CD4-positive, alpha-beta T cell treated with Interleukin-4 for 1 hour (primary cell): ENCODE data around the gene SPDYC.
"Not testable (repeated sequence)": the region's sequence is repeated elsewhere in the genome, so short reads cannot be mapped to it uniquely, and the experiment has no call there.

Source experiments
- DNase-seq, 2 donors: peaks; one replicate each; pipeline ENCODE4 v3.0.0-alpha.2; 2020 to 2022

SPDYC gene

DNA sequence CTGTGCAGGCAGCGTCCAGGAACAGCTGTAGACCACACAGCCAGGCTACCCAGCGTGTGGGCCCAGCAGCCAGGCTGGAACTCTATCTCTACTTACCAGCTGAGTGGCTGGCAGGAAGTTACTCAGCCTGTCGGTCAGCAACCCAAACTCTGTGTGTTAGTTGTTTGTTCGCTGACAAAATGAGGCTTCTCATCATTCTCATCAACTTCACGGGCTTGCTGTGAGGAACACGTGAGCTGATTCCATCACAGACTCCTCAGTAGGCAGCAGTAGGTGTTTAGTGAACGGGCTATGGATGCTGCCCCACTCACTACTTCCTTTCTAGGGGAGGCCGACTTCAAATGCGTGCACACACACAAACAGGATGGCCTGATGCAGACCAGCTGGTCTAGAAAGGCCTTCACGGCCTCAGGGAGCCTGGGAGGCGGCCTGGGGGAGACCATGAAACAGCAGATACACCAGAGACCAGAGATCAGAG lies 830 bp upstream of the SPDYC start:
- no peak for DNase-seq

DNA sequence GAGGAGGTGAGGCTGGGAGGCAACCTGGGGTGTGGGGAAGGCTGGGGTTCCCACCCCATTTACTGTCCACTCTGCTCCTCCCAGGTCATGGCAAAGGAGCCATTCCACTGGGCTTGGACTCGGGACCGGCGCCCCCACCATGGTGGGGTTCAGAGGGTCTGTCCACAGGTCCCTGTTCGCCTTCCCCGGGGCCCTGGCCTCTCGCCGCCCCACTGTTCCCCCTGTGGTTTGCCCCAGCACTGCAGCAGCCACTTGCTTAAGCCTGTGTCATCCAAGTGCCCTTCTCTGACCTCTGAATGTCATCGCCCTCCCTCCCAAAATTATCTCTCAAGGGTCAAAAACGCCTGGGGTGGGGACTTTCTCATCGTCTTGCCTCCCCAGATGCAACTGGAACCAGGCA lies 2.6 kb downstream of the SPDYC start:
- no peak for DNase-seq

DNA sequence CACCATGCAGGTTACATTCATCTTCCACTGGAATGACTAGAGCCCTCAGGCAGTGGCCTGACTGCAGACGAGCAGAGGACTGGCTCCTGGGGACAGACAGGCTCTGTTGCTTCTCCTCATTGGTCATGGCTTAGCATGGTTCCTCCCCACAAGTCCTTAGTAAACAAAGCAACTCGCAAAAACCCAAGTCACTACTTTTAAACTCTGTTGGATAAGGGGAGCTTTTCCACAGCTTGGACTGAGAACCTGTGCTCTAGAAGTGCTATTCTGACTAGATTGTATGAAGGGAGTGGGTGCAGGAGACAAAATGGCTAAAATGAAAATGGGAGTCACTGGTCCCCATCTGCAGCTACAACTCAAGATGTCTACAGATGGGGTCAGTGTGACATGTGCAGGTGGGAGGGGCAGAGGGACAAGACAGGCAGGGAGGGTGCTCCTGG lies 4.6 kb downstream of the SPDYC start:
- not testable (repeated sequence) for DNase-seq

DNA sequence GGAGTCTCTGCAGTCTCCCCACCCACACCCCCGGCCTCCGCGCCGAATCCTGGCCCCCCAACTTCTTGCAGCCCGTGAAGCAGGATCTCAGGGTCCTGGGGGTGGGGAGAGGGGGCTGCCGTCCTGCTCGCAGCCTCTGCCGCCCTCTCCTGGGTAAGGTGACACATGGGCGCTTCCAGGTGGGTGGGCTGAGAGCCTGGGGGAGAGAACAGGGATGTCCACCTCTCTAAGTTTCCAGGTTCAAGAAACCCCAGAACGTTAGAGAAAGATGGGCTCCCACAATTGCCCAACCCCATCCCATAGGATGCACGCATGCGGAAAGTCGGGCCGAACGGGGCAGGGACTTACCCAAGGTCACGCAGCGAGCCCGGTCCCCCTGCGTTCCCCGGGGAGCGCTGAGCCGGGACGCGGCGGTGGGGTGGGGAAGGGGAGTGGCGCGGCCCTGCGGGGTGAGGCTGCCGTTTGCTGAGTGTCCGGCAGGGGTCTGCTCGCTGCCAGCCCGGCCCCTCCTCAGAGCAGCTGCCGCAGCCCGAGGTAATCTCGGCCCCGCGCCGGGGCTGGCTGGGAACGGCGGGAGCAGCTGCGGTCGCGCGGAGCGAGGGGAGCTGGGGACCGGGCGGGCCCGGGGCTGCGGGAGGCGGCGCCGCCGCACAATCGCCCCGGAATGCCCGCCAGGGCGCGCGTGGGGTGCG lies 11.0 kb downstream of the SPDYC start:
- DNase-seq, result peak; percentile 59 to 66

DNA sequence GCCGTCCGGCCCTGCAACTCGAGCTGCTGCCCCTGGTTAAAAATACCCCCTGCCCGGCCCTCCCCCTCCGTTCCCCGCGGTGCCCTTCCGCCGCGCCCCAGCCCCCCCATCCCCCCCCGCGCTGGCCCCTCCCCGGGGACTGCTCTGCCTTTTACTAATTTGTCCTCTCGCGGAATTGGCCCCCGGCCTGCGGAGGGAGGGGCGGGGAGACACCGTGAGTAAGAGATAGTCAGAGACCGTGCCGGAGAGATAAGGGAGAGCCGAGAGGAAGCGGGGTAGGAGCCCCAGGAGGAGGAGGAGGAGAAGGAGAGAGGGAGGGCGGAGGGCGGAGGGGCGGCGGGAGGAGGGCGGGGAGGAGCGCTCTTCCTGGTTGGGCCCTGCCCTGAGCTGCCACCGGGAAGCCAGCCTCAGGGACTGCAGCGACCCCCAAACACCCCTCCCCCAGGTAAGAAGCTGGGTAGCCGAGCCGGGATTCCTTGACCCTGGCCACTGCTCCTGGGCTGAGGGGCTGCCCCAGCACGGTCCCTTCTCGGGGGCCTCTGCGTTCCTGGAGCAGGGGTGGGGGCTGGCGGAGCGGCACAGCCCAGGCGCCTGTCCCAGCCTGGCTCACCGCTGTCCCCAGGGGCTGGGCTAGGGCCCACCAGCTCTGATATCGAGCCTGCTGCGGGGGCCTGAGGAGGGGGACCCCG lies 11.7 kb downstream of the SPDYC start, which contains the start of gene CAPN1:
Gene CAPN1 (plus strand): TSS at position 360 of the 689 bp plus-strand sequence. CDS start 774 bp downstream, outside the sequence.
- peak; percentile 73 to 81 for DNase-seq

DNA sequence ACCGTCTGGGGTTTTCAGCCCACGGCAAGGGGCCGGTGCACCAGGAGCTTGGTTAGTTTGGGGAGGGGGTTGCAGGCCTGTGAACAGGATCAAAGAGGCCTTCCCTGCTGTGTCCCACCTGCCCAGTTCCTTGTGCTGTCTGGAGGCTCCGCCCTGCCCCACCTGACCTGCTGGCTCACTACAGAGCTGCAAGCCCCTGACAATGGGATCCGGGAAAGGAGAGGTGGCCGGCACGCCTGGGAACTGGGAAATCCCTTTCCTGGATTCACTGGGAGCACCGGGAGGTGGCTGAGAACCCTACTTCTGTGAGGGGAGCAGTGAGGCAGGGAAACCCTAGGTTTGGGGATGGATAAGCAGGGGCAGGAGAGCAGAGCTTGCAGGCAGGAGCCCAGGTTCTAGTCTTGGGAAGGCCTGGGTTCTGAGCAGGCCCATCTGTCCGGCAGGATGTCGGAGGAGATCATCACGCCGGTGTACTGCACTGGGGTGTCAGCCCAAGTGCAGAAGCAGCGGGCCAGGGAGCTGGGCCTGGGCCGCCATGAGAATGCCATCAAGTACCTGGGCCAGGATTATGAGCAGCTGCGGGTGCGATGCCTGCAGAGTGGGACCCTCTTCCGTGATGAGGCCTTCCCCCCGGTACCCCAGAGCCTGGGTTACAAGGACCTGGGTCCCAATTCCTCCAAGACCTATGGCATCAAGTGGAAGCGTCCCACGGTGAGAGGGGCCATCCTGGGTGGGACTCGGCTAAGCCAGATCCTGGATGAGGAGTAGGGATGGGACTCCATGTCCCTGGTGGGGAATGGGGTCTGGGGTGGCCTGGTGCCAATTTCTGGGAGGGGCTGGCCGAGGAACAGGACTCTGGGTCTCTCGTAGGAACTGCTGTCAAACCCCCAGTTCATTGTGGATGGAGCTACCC lies 12.5 kb downstream of the SPDYC start:
- no peak for DNase-seq

DNA sequence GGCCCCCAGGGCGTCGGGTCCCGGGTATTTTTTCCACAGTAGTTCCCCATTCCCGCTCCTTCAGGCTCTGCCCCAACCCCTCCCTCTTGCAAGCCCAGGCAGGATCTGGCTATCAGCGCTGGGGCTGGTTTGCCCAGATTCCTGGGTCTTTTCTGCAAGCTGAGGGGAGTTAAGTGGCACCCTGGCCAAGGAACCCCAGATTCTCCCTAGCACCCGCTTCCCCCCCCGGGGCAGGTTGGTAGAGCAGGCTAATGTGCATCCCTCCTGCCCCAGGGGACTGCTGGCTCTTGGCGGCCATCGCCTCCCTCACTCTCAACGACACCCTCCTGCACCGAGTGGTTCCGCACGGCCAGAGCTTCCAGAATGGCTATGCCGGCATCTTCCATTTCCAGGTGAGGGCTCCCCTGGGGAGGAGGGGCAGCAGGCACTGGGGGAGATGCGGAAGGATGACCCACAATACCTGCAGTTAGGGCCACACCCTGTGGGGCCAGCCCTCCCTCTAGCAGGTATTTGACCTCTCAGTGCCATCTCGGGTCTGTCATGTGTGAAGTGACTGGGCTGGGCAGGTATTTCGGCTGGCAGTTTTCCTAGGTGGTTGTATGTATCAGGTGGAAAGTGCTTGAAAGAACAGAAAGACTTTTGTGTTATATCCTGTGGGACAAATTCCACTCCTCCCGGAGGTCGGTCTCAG lies 13.3 kb downstream of the SPDYC start:
- DNase-seq, result no peak

DNA sequence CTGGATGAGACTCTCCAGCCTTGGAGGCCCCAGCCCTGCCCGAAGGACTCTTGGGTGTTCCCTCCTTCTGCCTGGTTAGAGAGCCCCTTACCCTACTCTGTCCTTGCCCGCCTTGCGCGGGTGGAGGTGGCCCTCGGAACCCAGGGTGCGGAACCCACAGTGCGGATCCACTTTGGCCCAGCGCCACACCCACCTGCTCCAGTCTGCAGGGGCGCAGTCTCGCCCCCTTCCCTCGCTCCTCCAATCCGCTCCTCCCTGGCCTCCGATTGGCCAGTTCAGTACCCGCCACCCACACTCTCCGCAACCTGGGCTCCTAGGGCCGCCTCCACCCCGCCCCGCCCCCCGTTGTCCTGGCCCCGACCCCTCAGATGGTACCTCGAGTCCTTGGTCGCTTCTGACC lies 14.1 kb downstream of the SPDYC start:
- DNase-seq, result no peak

DNA sequence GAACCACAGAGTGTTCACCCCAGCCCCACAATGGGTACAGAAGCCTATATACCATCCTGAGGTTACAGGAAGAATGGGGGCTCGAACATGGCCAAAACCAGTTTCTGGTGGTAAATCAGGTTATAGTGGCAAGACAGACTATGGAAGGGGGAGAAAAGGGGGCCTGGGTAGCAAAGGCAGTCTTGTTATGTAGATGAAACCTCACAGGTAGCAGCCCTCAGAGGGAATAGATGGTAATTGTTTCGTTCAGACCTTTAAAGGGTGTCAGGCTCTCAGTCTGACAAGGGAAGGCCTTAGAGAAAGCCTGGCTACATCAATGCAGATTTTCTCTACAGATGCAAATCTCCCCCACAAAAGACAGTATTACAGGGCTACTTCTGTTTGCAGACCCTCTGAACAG lies 15.1 kb downstream of the SPDYC start:
- no peak for DNase-seq

DNA sequence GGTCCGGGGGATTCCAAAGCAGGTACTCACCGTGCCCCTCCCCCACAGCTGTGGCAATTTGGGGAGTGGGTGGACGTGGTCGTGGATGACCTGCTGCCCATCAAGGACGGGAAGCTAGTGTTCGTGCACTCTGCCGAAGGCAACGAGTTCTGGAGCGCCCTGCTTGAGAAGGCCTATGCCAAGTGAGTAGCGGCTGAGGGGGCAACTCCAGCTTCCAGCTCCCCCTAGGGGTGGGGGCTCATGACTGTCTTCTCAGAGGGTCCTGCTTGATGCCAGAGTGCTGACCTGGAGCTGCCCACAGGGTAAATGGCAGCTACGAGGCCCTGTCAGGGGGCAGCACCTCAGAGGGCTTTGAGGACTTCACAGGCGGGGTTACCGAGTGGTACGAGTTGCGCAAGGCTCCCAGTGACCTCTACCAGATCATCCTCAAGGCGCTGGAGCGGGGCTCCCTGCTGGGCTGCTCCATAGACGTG lies 15.9 kb downstream of the SPDYC start:
- DNase-seq, result no peak

DNA sequence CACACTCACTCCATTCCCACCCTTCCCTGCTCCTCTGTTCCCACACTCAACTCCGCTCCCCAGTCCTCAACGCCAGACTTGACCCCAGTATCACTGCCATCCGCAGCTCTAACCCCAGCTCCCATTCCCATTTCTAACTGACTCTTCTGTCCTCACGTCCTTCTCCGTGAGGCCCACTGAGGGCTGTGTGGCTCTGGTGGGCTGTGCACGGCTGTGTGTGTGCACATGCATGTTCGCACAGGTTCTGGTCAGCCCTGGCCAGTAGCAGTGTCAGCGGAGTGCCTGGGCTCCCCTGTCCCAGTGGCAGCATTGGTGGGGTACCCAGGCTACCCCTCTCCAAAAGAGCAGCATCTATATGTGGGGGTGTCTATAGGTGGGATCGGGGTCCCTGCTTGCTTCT lies 16.7 kb downstream of the SPDYC start:
- no peak for DNase-seq

DNA sequence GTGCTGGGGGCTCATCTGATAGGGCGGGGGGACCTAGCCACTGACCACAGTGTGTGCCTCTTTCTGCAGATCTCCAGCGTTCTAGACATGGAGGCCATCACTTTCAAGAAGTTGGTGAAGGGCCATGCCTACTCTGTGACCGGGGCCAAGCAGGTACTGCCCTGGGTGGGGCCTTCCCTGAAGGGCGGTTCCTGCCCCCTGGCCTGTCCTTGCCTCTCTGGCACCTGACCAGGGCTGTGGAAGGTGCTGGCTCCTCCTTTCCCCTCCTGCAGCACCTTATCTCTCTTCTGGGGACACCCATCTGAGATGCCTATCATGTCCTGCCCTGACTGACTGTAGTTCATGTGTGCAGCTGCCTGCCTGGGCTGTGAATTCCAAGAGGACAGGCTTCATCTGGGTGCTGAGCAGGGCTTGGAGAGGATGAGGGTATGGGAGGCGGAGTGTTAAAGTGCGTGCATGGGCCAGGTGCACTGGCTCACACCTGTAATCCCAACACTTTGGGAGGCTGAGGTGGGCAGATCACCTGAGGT lies 17.2 kb downstream of the SPDYC start:
- no peak for DNase-seq

DNA sequence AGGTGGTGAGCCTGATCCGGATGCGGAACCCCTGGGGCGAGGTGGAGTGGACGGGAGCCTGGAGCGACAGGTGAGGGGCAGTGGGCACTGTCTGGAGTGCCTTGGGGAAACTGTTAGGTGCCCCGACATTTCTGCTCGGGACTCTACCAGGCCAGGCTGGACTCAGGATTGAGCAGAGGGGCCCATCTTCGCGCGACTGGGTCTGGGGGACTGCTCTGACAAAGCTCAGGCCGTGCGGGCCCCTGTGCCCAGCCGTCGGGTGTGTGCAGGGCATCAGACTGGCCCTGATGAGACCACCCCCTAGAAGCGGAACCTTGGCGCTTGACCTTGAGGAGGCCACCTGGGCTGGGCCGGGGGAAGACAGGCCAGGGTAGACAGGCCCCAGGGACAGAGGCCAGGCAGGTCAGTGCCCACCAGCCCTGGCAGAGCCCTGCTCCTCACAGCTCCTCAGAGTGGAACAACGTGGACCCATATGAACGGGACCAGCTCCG lies 18.0 kb downstream of the SPDYC start:
- no peak for DNase-seq

DNA sequence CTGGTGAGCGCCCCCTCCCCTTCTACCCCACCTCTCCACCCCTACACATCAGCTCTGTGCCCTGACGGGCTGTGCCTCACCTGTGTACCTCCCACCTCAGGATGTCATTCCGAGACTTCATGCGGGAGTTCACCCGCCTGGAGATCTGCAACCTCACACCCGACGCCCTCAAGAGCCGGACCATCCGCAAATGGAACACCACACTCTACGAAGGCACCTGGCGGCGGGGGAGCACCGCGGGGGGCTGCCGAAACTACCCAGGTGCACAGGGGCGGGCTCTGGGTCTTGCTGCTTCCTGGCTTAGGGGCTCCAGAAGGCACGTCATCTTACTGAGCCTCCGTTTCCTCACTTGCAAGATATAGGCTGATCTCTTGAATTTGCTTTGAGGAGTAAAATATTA lies 18.5 kb downstream of the SPDYC start:
- DNase-seq, result no peak

DNA sequence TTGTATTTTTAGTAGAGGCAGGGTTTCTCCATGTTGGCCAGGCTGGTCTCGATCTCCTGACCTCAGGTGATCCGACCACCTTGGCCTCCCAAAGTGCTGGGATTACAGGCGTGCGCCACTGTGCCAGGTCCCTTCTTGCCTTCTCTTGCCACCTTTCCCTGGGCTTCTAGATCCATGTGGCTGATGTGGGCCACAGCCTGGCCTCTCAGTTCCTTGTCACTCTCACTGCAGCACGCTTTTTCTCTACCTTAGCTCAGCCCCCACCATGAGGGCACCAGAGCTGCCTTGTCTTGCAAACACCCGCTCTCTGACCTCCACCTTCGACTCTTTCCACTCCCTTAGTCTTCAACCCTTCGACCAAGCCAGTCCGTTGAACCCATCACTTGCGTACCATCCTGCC lies 19.2 kb downstream of the SPDYC start:
- no peak for DNase-seq

DNA sequence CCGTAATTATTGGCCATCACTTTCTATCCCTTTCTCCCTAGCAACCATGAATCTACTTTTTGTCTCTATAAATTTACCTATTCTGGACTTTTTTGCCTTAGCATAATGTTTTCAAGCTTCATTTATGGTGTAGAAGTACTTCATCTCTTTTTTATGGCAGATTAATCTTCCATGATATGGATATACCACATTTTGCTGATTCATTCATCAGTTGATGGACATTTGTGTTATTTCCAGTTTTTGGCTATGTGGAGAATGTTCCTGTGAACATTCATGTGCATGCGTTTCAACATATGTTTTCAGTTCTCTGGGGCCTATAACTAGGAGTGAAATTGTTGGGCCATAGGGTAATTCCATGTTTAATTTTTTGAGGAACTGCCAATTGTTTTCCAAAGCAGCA lies 24.5 kb downstream of the SPDYC start:
- no peak for DNase-seq

DNA sequence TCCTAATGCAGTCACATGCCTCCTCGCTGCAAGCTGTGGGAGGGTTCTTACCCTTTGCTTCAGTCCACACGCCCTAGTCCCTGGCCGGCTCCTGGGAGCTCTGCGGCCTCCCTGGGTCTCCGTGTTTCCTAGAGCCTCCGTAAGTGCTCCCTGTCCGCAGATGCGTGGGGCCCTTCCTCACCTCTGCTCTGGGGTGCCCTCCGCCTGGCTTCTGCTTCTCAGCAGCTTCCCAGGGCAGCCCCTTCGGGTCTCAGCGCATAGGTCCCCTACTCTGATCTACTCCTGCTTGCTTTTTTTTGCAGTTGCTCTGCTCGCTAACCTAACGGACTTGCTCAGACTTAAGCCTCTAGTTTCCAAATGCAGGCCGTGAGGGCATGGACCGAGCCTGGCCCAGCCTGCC lies 34.1 kb downstream of the SPDYC start:
- no peak for DNase-seq

DNA sequence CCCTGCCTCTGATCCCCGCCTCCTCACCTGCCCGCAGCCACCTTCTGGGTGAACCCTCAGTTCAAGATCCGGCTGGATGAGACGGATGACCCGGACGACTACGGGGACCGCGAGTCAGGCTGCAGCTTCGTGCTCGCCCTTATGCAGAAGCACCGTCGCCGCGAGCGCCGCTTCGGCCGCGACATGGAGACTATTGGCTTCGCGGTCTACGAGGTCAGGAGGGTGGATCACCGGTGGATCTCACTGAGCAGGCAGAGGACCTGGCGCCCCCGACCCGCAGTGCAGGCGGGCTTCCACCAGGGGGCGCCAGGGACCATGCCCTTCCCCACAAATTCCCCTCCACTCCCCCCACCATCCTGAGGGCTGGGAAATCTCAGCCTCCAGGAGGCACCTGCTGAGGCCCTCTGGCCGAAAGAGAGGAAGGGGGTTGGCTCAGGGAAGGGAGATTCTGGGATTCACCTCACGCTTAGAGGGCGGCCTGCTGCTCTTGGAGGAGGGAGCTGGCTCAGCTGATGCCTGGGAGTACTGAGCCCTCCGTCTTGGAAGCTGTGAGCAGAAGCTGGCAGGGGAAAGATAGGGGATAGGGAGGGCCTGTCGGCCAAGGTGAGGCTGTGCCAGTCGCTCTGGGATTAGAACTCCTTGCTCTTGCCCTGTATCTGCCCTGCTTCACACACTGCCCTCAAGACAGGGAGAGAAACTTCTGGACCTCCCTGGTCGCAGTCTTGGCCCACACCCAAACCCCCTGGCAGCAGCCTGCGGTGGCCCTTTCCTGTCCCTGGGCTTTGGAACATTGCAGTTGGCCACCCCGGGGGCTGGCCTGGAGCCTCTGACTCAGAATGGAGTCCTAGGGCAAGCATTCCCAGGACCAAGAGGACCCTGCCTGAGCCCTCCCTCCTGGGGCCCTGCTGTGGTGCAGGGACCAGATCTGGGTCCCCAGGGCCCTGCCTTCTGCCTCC lies 34.9 kb downstream of the SPDYC start:
- peak; percentile 41 to 43 for DNase-seq

DNA sequence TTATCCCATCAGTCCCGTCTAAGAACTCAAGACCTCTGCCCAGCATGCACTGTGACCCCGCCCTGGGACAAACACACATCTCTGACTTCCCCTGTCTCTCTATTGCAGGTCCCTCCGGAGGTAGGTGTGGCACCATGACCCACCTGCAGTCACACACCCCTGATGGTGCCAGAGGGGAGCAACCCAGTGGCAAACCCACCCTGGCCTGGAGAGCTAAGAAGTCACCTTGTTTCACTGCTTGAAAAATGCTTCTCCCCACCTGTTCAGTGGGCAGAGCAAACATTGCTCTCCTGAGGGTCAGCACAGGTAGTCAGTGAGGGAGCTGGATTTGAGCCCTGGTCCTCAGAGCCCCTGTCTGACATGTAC lies 35.6 kb downstream of the SPDYC start:
- DNase-seq, result no peak

DNA sequence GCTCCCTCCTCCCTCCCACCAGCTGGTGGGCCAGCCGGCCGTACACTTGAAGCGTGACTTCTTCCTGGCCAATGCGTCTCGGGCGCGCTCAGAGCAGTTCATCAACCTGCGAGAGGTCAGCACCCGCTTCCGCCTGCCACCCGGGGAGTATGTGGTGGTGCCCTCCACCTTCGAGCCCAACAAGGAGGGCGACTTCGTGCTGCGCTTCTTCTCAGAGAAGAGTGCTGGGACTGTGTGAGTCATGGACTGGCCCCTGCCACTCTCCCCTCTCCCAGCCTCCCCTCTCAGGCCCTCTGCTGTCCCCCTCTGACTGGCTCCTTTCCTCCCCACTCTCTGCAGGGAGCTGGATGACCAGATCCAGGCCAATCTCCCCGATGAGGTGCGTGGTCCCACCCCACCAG lies 36.4 kb downstream of the SPDYC start:
- DNase-seq, result no peak

DNA sequence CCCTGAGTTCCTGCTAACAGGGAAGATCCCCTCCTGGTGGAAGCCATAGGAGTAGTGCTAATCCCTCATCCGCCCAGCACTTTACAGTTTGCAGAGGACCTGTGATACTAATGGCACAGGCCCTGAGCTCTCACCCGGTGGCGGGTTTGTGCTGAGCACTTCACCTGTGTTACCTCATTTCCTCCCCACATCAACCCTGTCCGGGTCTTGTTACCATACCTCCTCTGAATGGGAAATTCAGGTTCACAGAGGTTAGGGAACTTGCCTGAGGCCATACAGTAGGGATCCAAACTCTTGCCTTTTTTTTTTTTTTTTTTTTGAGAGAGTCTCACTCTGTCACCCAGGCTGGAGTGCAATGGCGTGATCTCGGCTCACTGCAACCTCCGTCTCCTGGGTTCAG lies 36.9 kb downstream of the SPDYC start:
- DNase-seq, result no peak
